A549 (cell line): Measurements from ENCODE around the gene KDELR3.

ENCODE experiments used
- CEBPB ChIP-seq, 2 experiments: fragments of >200 bp in 1 of 2; sonication (Bioruptor Twin) in 1 of 2; formaldehyde crosslinking in 1 of 2; IDR thresholded peaks; 2 replicates each; pipeline ENCODE4 v1.6.1; 2012 to 2016
- EP300 ChIP-seq, 2 experiments: fragments of >200 bp; sonication (Bioruptor Twin); formaldehyde crosslinking; IDR thresholded peaks; 2 replicates in 1 of 2; 3 replicates in 1 of 2; pipeline ENCODE4 v1.6.1; 2016 to 2017
- HOXB5 ChIP-seq: fragments of 250-450 bp; sonication (Bioruptor Pico); IDR thresholded peaks from 2 replicates; pipeline ENCODE4 v1.5.0; 2020; ENCODE audit warnings: mild to moderate bottlenecking, moderate library complexity
- POLR2A ChIP-seq: IDR thresholded peaks from 2 replicates; pipeline ENCODE4 v1.6.1; 2012; ENCODE audit warnings: mild to moderate bottlenecking, low read length
- RAD21 ChIP-seq, 2 experiments: fragments of >200 bp in 1 of 2; sonication (Bioruptor Twin) in 1 of 2; formaldehyde crosslinking in 1 of 2; IDR thresholded peaks in 1 of 2; conservative IDR thresholded peaks in 1 of 2; 2 replicates in 1 of 2; 3 replicates in 1 of 2; pipeline ENCODE4 v1.6.1; 2012 to 2018; ENCODE audit warnings: inconsistent platforms in 1 of 2
- RCOR1 ChIP-seq: fragments of 150-350 bp; IDR thresholded peaks from 2 replicates; pipeline ENCODE4 v1.6.1; 2014; ENCODE audit warnings: antibody characterized with exemption, low read length, low read depth
- RFX5 ChIP-seq: fragments of 450-650 bp; IDR thresholded peaks from 2 replicates; pipeline ENCODE4 v1.7.1; 2014; ENCODE audit warnings: antibody characterized with exemption, mild to moderate bottlenecking, moderate library complexity
- SMC3 ChIP-seq: fragments of >200 bp; sonication (Bioruptor Twin); formaldehyde crosslinking; IDR thresholded peaks from 3 replicates; pipeline ENCODE4 v1.6.1; 2018; ENCODE audit warnings: inconsistent platforms
- SREBF2 ChIP-seq: fragments of 450-650 bp; IDR thresholded peaks from 2 replicates; pipeline ENCODE4 v1.6.1; 2014; ENCODE audit warnings: mild to moderate bottlenecking, moderate library complexity
- ZC3H11A ChIP-seq: fragments of 450-650 bp; IDR thresholded peaks from 2 replicates; pipeline ENCODE4 v1.6.1; 2014; ENCODE audit warnings: antibody characterized with exemption, mild to moderate bottlenecking
- TF ChIP-seq, protein P1 (sequence below): fragments of >200 bp; sonication (Bioruptor Twin); formaldehyde crosslinking; IDR thresholded peaks from 3 replicates; pipeline ENCODE4 v1.5.1; 2016
- TF ChIP-seq, protein P2 (sequence below): fragments of 250-450 bp; sonication (Bioruptor Pico); IDR thresholded peaks from 2 replicates; pipeline ENCODE4 v1.5.0; 2021; ENCODE audit warnings: mild to moderate bottlenecking, moderate library complexity, borderline replicate concordance

DNA sequence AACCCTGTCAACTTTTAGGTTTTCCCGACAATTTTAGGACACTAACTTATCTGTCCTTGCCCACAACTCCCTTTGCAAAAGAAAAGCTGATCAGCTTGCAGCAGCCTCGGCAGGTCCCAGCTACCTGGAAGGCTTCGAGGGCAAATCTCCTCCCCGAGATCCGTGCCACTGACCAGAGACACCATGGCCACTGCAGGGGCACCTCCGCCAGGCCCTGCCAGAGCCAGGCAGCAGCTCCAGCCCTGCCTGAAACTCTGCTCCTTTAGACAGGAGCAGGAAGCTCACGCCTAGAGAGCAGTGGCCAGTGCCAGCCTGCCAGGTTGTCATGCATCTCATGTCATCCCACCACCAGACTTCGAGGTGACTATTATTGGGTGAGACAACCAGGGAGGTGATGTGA lies 34.0 kb upstream of the KDELR3 start:
- no peak for TF ChIP-seq EP300 (IDR thresholded peaks at IDR 0.05)
- TF ChIP-seq, protein P1, sequence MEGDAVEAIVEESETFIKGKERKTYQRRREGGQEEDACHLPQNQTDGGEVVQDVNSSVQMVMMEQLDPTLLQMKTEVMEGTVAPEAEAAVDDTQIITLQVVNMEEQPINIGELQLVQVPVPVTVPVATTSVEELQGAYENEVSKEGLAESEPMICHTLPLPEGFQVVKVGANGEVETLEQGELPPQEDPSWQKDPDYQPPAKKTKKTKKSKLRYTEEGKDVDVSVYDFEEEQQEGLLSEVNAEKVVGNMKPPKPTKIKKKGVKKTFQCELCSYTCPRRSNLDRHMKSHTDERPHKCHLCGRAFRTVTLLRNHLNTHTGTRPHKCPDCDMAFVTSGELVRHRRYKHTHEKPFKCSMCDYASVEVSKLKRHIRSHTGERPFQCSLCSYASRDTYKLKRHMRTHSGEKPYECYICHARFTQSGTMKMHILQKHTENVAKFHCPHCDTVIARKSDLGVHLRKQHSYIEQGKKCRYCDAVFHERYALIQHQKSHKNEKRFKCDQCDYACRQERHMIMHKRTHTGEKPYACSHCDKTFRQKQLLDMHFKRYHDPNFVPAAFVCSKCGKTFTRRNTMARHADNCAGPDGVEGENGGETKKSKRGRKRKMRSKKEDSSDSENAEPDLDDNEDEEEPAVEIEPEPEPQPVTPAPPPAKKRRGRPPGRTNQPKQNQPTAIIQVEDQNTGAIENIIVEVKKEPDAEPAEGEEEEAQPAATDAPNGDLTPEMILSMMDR: no peak
- TF ChIP-seq POLR2A: no peak
- no peak for TF ChIP-seq ZC3H11A
- TF ChIP-seq CEBPB (IDR thresholded peaks at IDR 0.05): no peak
- TF ChIP-seq RCOR1: no peak
- TF ChIP-seq, protein P2, sequence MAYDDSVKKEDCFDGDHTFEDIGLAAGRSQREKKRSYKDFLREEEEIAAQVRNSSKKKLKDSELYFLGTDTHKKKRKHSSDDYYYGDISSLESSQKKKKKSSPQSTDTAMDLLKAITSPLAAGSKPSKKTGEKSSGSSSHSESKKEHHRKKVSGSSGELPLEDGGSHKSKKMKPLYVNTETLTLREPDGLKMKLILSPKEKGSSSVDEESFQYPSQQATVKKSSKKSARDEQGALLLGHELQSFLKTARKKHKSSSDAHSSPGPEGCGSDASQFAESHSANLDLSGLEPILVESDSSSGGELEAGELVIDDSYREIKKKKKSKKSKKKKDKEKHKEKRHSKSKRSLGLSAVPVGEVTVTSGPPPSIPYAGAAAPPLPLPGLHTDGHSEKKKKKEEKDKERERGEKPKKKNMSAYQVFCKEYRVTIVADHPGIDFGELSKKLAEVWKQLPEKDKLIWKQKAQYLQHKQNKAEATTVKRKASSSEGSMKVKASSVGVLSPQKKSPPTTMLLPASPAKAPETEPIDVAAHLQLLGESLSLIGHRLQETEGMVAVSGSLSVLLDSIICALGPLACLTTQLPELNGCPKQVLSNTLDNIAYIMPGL (CRISPR knock-in tag): no peak
- no peak for TF ChIP-seq SMC3
- TF ChIP-seq HOXB5 (CRISPR knock-in tag): no peak
- TF ChIP-seq RAD21 (conservative IDR thresholded peaks at IDR 0.05 in 1 of 2, IDR thresholded peaks at IDR 0.05 in 1 of 2): no peak
- TF ChIP-seq RFX5: no peak
- TF ChIP-seq SREBF2: no peak
